ENCODE results near the gene NLGN1. TPM values are rescaled to one million over a fixed set of nuclear protein-coding genes. Genes with fewer than 3 reads are reported as not detected.

Gene NLGN1
- total and polyA plus RNA-seq, 9 of the 15 experiments (the other 6 are each of a cell fraction or from before 2014, with no cell fraction given) = under 0.01 to 0.01 TPM; not detected in 7

GRCh38 chr3:173439004-173439403 is 41.5 kb downstream of the NLGN1 start (continued):
- TF ChIP-seq ZBTB49 (CRISPR knock-in tag; IDR thresholded peaks at IDR 0.05; ENCODE audit: borderline replicate concordance) (no peak), NBN (IDR thresholded peaks at IDR 0.05; ENCODE audit: low read depth) (no peak), TCF7 (IDR thresholded peaks at IDR 0.05; ENCODE audit: borderline replicate concordance) (no peak), MAFG (tag; conservative IDR thresholded peaks at IDR 0.05) (no peak), PHF8 (IDR thresholded peaks at IDR 0.05; ENCODE audit: borderline replicate concordance, low read length) (no peak), ZNF561 (CRISPR knock-in tag; conservative IDR thresholded peaks at IDR 0.05) (no peak), ZNF449 (CRISPR knock-in tag; IDR thresholded peaks at IDR 0.05) (no peak), MXI1 (IDR thresholded peaks at IDR 0.05; ENCODE audit: low read depth, low read length) (no peak), MCM2 (IDR thresholded peaks at IDR 0.05; ENCODE audit: low read depth) (no peak), PHTF2 (CRISPR knock-in tag; IDR thresholded peaks at IDR 0.05) (no peak), BRF1 (IDR thresholded peaks at IDR 0.05; ENCODE audit: borderline replicate concordance, extremely low read depth, insufficient read length) (no peak), CCNT2 (IDR thresholded peaks at IDR 0.05; ENCODE audit: borderline replicate concordance, extremely low read depth, insufficient read length, low read depth, low read length) (no peak), TEAD4 (IDR thresholded peaks at IDR 0.05; ENCODE audit: low read length) (no peak), TEAD4 (CRISPR knock-in tag; IDR thresholded peaks at IDR 0.05; ENCODE audit: borderline replicate concordance) (no peak), CBX1 (IDR thresholded peaks at IDR 0.05; ENCODE audit: low read depth) (no peak), HDAC3 (IDR thresholded peaks at IDR 0.05; ENCODE audit: borderline replicate concordance, partially characterized antibody) (no peak), SRSF1 (IDR thresholded peaks at IDR 0.05; ENCODE audit: low read depth, low read length) (no peak), POLR3A (IDR thresholded peaks at IDR 0.05; ENCODE audit: borderline replicate concordance, extremely low read depth, insufficient read depth, insufficient read length) (no peak)
